K562 (cell line): ENCODE results near the gene TMEM176B. TPM values are rescaled to one million over a fixed set of nuclear protein-coding genes. Genes with fewer than 3 reads are reported as not detected.

Source experiments
- ATF1 ChIP-seq, 2 experiments: fragments of 450-650 bp in 1 of 2; IDR thresholded peaks; 2 replicates each; pipeline ENCODE4 v1.6.1; 2016; ENCODE audit warnings: missing compliant biosample characterization in 1 of 2, missing genetic modification characterization in 1 of 2
- E2F1 ChIP-seq: sonication (generic); formaldehyde crosslinking; IDR thresholded peaks from 2 replicates; pipeline ENCODE4 v1.8.1; 2023; ENCODE audit warnings: mild to moderate bottlenecking, missing genetic modification reagents, moderate library complexity
- SAP30 ChIP-seq: fragments of 200-600 bp; sonication (generic); IDR thresholded peaks from 2 replicates; pipeline ENCODE4 v1.6.1; 2012; ENCODE audit warnings: borderline replicate concordance, low read depth, mild to moderate bottlenecking, moderate library complexity, low read length, control low read depth, inconsistent platforms; ENCODE audit not compliant: insufficient read depth, poor library complexity, severe bottlenecking
- SMARCA5 ChIP-seq: fragments of 450-650 bp; IDR thresholded peaks from 2 replicates; pipeline ENCODE4 v1.6.1; 2016
- SMC3 ChIP-seq: conservative IDR thresholded peaks from 2 replicates; pipeline ENCODE4 v1.6.1; 2011; ENCODE audit warnings: low read depth, low read length, improper control_type of control experiment; ENCODE audit not compliant: insufficient read depth
- STAG1 ChIP-seq: sonication (generic); formaldehyde crosslinking; IDR thresholded peaks from 2 replicates; pipeline ENCODE4 v1.5.0; 2020; ENCODE audit warnings: missing genetic modification reagents, borderline replicate concordance
- ZC3H11A ChIP-seq: IDR thresholded peaks from 2 replicates; pipeline ENCODE4 v1.6.1; 2012; ENCODE audit warnings: low read depth, low read length, improper control_type of control experiment
- ZNF695 ChIP-seq: fragments of 450-650 bp; formaldehyde crosslinking; IDR thresholded peaks from 2 replicates; pipeline ENCODE4 v1.4.0; 2020; ENCODE audit warnings: mild to moderate bottlenecking, moderate library complexity
- polyA plus RNA-seq, 8 experiments: library from polyadenylated mRNA; depleted of rRNA in 4 of 8; stranded (reverse) in 5 of 8; unstranded in 3 of 8; fragments of >200 nt; fragmentation: Nextera tagmentation in 2 of 8; fragmentation: Illumina TruSeq in 1 of 8; extraction: Ambion mirVana in 2 of 8; extraction: Trizol in 1 of 8; gene quantifications; 2 replicates each; pipeline versions ENCODE4 v1.2.1 to v1.2.3, GENCODE V29; 2011 to 2014; ENCODE audit warnings: inconsistent platforms in 1 of 8, missing spikeins in 1 of 8
- total RNA-seq, 7 experiments: library from RNA; depleted of rRNA in 6 of 7; stranded (reverse); fragments of >200 nt in 6 of 7; fragmentation: Illumina TruSeq in 2 of 7; extraction: Trizol in 2 of 7; gene quantifications; 2 replicates each; pipeline versions ENCODE4 v1.2.1 to v1.2.3, GENCODE V29; 2011 to 2021; ENCODE audit warnings: low replicate concordance in 1 of 7

TMEM176B gene
- total and polyA plus RNA-seq, 9 of the 15 experiments (the other 6 are each of a cell fraction or from before 2014, with no cell fraction given): 0.19 to 0.60 TPM; not detected in 7

GRCh38 chr7:150778738-150779301, 21.3 kb downstream of the TMEM176B start (continued):
- TF ChIP-seq SMC3: peak; percentile 92
- no peak for TF ChIP-seq ATF1 (CRISPR knock-in tag; IDR thresholded peaks at IDR 0.05)
- TF ChIP-seq ATF1 (tag; IDR thresholded peaks at IDR 0.05): peak; percentile 37; the same call in 1 of the 2 replicates
- 0 out of 2 replicates have a peak, but pooled peaks have one; percentile 27 for TF ChIP-seq ZNF695 (CRISPR knock-in tag)
- TF ChIP-seq SMARCA5: no peak
- TF ChIP-seq ZC3H11A: peak; percentile 44; the same call in 1 of the 2 replicates
- peak; percentile 78; the same call in 1 of the 2 replicates for TF ChIP-seq STAG1
- no peak for TF ChIP-seq E2F1
- no peak for TF ChIP-seq SAP30
- TF ChIP-seq, all 486 proteins: peak for 32
